AG04450 (cell line): ENCODE measurements around the gene OR51G1. TPM values are rescaled to one million over a fixed set of nuclear protein-coding genes. Genes with fewer than 3 reads are reported as not detected.

Experiments
- CTCF ChIA-PET: fragments of 300-600, 350-600 bp; formaldehyde crosslinking; extraction: SDS; loops from one replicate; lab custom pipeline; 2022; ENCODE audit warnings: antibody characterized with exemption, inconsistent platforms; lab: Charles Lee
- POLR2A ChIA-PET: fragments of 350-600 bp; formaldehyde crosslinking; extraction: SDS; loops from one replicate; lab custom pipeline; 2021; ENCODE audit warnings: antibody characterized with exemption, inconsistent platforms; lab: Yijun Ruan, JAX
- DNase-seq: peaks from one replicate; pipeline ENCODE4 v3.0.0-alpha.2; 2011; ENCODE audit warnings: low read depth, low spot score
- H3K27ac ChIP-seq: one replicate; pipeline ENCODE4 v1.5.1; 2012; ENCODE audit warnings: low read depth, low read length, control low read depth
- H3K27me3 ChIP-seq: one replicate; pipeline ENCODE4 v1.6.0; 2012; ENCODE audit warnings: low read length; ENCODE audit not compliant: control insufficient read depth, insufficient read depth
- H3K4me3 ChIP-seq: 2 replicates; pipeline ENCODE4 v1.5.1; 2011; ENCODE audit warnings: mild to moderate bottlenecking, low read depth, low read length, control low read depth
- H3K9me3 ChIP-seq: 2 replicates; pipeline ENCODE4 v1.5.1; 2012; ENCODE audit warnings: low read length; ENCODE audit not compliant: control insufficient read depth, insufficient read depth
- CTCF ChIP-seq: IDR thresholded peaks from 2 replicates; pipeline ENCODE4 v1.5.1; 2011; ENCODE audit warnings: low read depth, low read length, control low read depth, inconsistent platforms
- polyA plus RNA-seq: library from polyadenylated mRNA; depleted of rRNA; stranded (reverse); fragments of >200 nt; gene quantifications from 2 replicates; pipeline ENCODE4 v1.2.3, GENCODE V29; 2011

Gene OR51G1
- polyA plus RNA-seq, 1 experiment = not detected

GRCh38 chr11:4890279-4890678 is 33.9 kb downstream of the OR51G1 start:
- no peaks in the 10 kb centered on the region for H3K9me3 ChIP-seq
- no peak overlapping the region for H3K4me3 ChIP-seq
- POLR2A ChIA-PET = no interaction called here
- no peak for DNase-seq
- no peak for TF ChIP-seq CTCF
- H3K27me3 ChIP-seq = no peaks in the 10 kb centered on the region
- CTCF ChIA-PET = no interaction called here
- H3K27ac ChIP-seq = no peak overlapping the region

- no peak for TF ChIP-seq CTCF
- Histone ChIP-seq H3K27me3 (no peaks in the 10 kb centered on the region), H3K4me3 (no peak overlapping the region), H3K27ac (no peak overlapping the region), H3K9me3 (no peaks in the 10 kb centered on the region)
- DNase-seq = no peak
- ChIA-PET CTCF (interaction anchor here (1.4 kb wide), 1 partner anchor 251 kb away, joined by 3 read pairs; no protein-coding TSS in a partner anchor), POLR2A (no interaction called here)
These were observed 36.5 kb downstream of the OR51G1 start for GRCh38 chr11:4887591-4887990.

GRCh38 chr11:4886186-4886585 is 38.0 kb downstream of the OR51G1 start:
- POLR2A ChIA-PET = no interaction called here
- H3K27ac ChIP-seq = no peak overlapping the region
- DNase-seq = no peak
- CTCF ChIA-PET = no interaction called here
- TF ChIP-seq CTCF = no peak
- H3K27me3 ChIP-seq = no peaks in the 10 kb centered on the region
- H3K4me3 ChIP-seq = no peak overlapping the region
- no peaks in the 10 kb centered on the region for H3K9me3 ChIP-seq

GRCh38 chr11:4884361-4884760 is 39.8 kb downstream of the OR51G1 start:
- Histone ChIP-seq H3K27ac (no peak overlapping the region), H3K9me3 (no peaks in the 10 kb centered on the region), H3K4me3 (no peak overlapping the region), H3K27me3 (no peaks in the 10 kb centered on the region)
- DNase-seq = no peak
- POLR2A ChIA-PET = no interaction called here
- TF ChIP-seq CTCF = no peak
- CTCF ChIA-PET = no interaction called here

- no peaks in the 10 kb centered on the region for H3K27me3 ChIP-seq
- no peak overlapping the region for H3K27ac ChIP-seq
- no peaks in the 10 kb centered on the region for H3K9me3 ChIP-seq
- CTCF ChIA-PET = interaction anchor here (1.0 kb wide), 1 partner anchor 10 kb away, joined by 4 read pairs; no protein-coding TSS in a partner anchor
- no peak for TF ChIP-seq CTCF
- H3K4me3 ChIP-seq = no peak overlapping the region
- POLR2A ChIA-PET = interaction anchor here (0.5 kb wide), 1 partner anchor 1761 kb away, joined by 3 read pairs; no protein-coding TSS in a partner anchor
- no peak for DNase-seq
These were observed 41.6 kb downstream of the OR51G1 start for GRCh38 chr11:4882543-4882942.
